HG03103 (cell line): ENCODE data around the gene TNFRSF9.

Source experiments
- ATAC-seq: cut with Tn5 transposase; IDR thresholded peaks from one replicate; pipeline ENCODE4 v1.9.1; 2021; ENCODE audit warnings: low read depth; ENCODE audit not compliant: unreplicated experiment

TNFRSF9 gene

GRCh38 chr1:7878027-7878426, 62.6 kb downstream of the TNFRSF9 start:
- no peak for ATAC-seq

GRCh38 chr1:7873801-7874795, 66.5 kb downstream of the TNFRSF9 start:
- no peak for ATAC-seq

DNA sequence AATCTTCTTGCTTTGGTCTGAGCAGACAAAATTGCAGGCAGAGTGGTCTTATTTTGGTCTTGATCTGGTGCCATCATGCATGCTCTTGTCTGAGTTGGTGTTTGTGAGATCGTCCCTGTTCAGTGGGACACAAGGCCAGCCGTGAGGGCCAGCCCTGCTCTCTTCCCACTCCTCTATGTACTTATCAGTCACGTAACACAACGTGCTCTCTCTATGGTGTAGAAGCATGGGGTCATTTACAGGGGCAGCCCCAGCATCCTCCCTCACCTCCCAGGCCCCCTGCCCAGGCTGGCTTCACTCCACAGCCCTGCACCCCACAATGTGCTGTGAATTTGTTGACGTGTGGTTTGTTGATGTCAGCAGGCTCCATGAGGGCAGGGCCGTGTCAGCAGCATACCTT, 69.5 kb downstream of the TNFRSF9 start:
- ATAC-seq, result no peak

DNA sequence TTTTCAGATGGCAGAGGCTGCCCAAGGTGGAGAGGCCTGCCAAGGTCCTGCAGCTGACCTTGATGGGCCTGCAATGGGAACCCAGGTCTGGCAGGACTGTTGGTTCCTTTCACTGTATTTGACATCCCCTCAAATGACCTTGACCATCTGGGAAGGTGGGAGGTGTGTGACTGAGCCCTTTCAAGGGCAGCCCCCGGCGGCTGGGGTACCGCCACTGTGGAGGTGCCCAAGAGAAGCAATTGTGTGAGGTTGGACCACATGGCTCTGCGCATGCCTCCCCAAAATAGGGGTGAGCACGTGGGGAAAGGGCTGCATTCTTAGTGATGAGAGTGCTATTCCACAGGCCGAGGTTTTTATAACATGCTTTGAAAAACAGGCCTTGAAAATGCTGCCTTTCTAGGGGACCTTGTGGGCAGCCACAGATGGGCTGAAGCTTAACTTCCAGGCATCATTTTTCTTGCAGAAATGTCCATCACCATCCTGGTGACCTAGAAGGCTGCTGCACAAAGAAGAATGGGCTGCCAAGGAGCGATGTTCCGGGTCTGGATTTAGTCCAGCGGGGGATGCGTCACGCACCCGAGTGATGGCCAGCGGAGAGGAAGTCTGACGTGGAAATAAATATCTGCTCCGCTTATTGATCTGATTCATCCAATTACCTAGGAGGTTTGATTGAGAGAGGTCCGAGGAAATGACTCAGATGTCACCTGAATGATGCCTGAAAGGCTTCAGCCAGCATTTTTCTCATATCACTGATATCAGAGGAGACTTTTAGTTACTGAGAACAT, 71.3 kb downstream of the TNFRSF9 start:
- ATAC-seq, result no peak

- no peak for ATAC-seq
These were observed 72.4 kb downstream of the TNFRSF9 start for GRCh38 chr1:7868070-7868780.

DNA sequence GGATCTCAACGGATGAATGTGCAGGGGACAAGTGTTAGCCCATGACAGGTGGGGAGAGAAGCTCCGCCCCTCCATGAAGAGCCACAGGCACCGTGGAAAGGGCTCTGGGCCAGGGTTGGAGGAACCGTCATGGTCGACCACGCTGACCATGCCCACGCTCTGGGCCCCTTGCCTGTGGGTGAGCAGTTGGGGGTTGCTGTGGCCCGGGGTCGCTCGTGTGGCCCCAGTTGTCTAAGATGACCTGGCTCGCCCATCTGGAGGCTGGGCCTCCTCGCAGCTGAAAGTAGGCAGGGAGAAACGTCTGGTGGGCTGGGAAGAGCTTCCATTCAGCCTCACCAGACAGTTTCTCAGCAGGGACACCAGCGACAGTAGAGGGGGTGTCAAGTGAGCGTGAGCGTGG, 74.7 kb downstream of the TNFRSF9 start:
- ATAC-seq, result no peak
